B cell (primary cell): Measurements from ENCODE around the gene GET4. TPM values are rescaled to one million over a fixed set of nuclear protein-coding genes. Genes with fewer than 3 reads are reported as not detected.

Experiments
- ATAC-seq: fragments of 200-7000 bp; cut with Tn5 transposase; one replicate; pipeline ENCODE4 v1.10.0; 2021; ENCODE audit warnings: low read depth, mild to moderate bottlenecking, moderate number of reproducible peaks, moderate library complexity
- CTCF ChIA-PET: fragments of 350-600 bp; sonication (Branson Sonifier 250); formaldehyde crosslinking; loops from one replicate; lab custom pipeline; 2021; ENCODE audit warnings: antibody characterized with exemption, inconsistent platforms; lab: Charles Lee
- POLR2A ChIA-PET: fragments of 350-600 bp; sonication (Branson Sonifier 250); formaldehyde crosslinking; loops from one replicate; lab custom pipeline; 2021; ENCODE audit warnings: antibody characterized with exemption; lab: Charles Lee
- DNase-seq: peaks from one replicate; pipeline ENCODE4 v3.0.0; 2013
- H2AFZ ChIP-seq: 2 replicates; pipeline ENCODE4 v1.6.1; 2012; ENCODE audit warnings: mild to moderate bottlenecking, low read depth, low read length; ENCODE audit not compliant: insufficient read depth, poor library complexity, severe bottlenecking
- H3K27ac ChIP-seq, 2 donors: 1 replicate in 1 of 2; 2 replicates in 1 of 2; pipeline ENCODE4 v1.5.1; 2012 to 2013; ENCODE audit warnings: low read length in 2 of 2, mild to moderate bottlenecking in 2 of 2, moderate library complexity in 1 of 2
- H3K27me3 ChIP-seq, 4 experiments: fragments of 200-600 bp in 1 of 4; sonication (generic) in 1 of 4; replicated peaks in 1 of 4; 1 replicate in 2 of 4; 2 replicates in 2 of 4; pipeline versions ENCODE4 v1.6.1 to v1.7.0; 2013 to 2016; ENCODE audit warnings: low read length in 3 of 4, mild to moderate bottlenecking in 2 of 4, mixed read lengths in 1 of 4, moderate library complexity in 1 of 4; ENCODE audit not compliant: insufficient read depth in 4 of 4, control insufficient read depth in 3 of 4; ENCODE audit errors: control extremely low read depth in 1 of 4
- H3K36me3 ChIP-seq, 2 experiments: replicated peaks in 1 of 2; 1 replicate in 1 of 2; 2 replicates in 1 of 2; pipeline versions ENCODE4 v1.6.1 to v1.7.1; 2013; ENCODE audit warnings: low read length in 1 of 2; ENCODE audit not compliant: insufficient read depth in 2 of 2, control insufficient read depth in 1 of 2; ENCODE audit errors: control extremely low read depth in 1 of 2, extremely low read depth in 1 of 2
- H3K4me1 ChIP-seq, 2 donors: fragments of 200-600 bp in 1 of 2; sonication (generic) in 1 of 2; 1 replicate in 1 of 2; 2 replicates in 1 of 2; pipeline versions ENCODE4 v1.5.1 to v1.6.1; 2013 to 2017; ENCODE audit warnings: low read length in 2 of 2; ENCODE audit not compliant: control insufficient read depth in 2 of 2, insufficient read depth in 2 of 2
- H3K4me2 ChIP-seq: replicated peaks from 2 replicates; pipeline ENCODE3; 2012; ENCODE audit warnings: mild to moderate bottlenecking, low read depth, low read length; ENCODE audit not compliant: poor library complexity, severe bottlenecking
- H3K4me3 ChIP-seq, 5 experiments: fragments of 200-600 bp in 1 of 5; sonication (generic) in 1 of 5; 1 replicate in 3 of 5; 2 replicates in 2 of 5; pipeline versions ENCODE4 v1.5.1 to v1.7.0; 2011 to 2016; ENCODE audit warnings: low read length in 4 of 5, mild to moderate bottlenecking in 4 of 5, low read depth in 2 of 5, control low read depth in 1 of 5, moderate library complexity in 1 of 5; ENCODE audit not compliant: insufficient read depth in 1 of 5; ENCODE audit errors: control extremely low read depth in 1 of 5, extremely low read depth in 1 of 5
- H3K79me2 ChIP-seq: fragments of 200-600 bp; sonication (generic); one replicate; pipeline ENCODE4 v1.6.0; 2016; ENCODE audit warnings: low read length; ENCODE audit not compliant: control insufficient read depth, insufficient read depth
- H3K9ac ChIP-seq: fragments of 200-600 bp; sonication (generic); 2 replicates; pipeline ENCODE4 v1.6.1; 2017; ENCODE audit warnings: mild to moderate bottlenecking, low read length, moderate library complexity
- H3K9me3 ChIP-seq, 3 donors: one replicate each; pipeline versions ENCODE4 v1.6.1 to v1.7.1; 2013; ENCODE audit warnings: low read length in 2 of 3; ENCODE audit not compliant: control insufficient read depth in 2 of 3, insufficient read depth in 1 of 3; ENCODE audit errors: control extremely low read depth in 1 of 3
- H4K20me1 ChIP-seq: 2 replicates; pipeline ENCODE4 v1.6.0; 2012; ENCODE audit warnings: mild to moderate bottlenecking, low read length; ENCODE audit not compliant: insufficient read depth, control insufficient read depth, poor library complexity, severe bottlenecking
- H3K27ac Mint-ChIP-seq: one replicate; pipeline ENCODE4 v1.8.0; 2021; ENCODE audit warnings: mixed read lengths
- H3K27me3 Mint-ChIP-seq: one replicate; pipeline ENCODE4 v1.8.0; 2021; ENCODE audit warnings: mixed read lengths
- H3K4me1 Mint-ChIP-seq: one replicate; pipeline ENCODE4 v1.8.0; 2021; ENCODE audit warnings: mixed read lengths
- H3K4me3 Mint-ChIP-seq: one replicate; pipeline ENCODE4 v1.8.0; 2021; ENCODE audit warnings: mixed read lengths
- H3K9me3 Mint-ChIP-seq: one replicate; pipeline ENCODE4 v1.8.0; 2022; ENCODE audit warnings: mixed read lengths; ENCODE audit not compliant: insufficient read depth
- CTCF ChIP-seq: fragments of 200-600 bp; IDR thresholded peaks from one replicate; pipeline ENCODE4 v1.8.0; 2022; ENCODE audit warnings: antibody characterized with exemption, mild to moderate bottlenecking
- EZH2 ChIP-seq: IDR thresholded peaks from 2 replicates; pipeline ENCODE4 v1.6.1; 2012; ENCODE audit warnings: borderline replicate concordance, low read depth, mild to moderate bottlenecking, moderate library complexity, low read length; ENCODE audit not compliant: insufficient read depth, poor library complexity, severe bottlenecking
- WGBS: methylation state at CpG from one replicate; pipeline ENCODE4 v1.1.5; 2013; ENCODE audit warnings: missing lambda C conversion rate; ENCODE audit not compliant: insufficient coverage; 5-methylcytosine and 5-hydroxymethylcytosine counted together
- intact Hi-C: fragments of 100-400 bp; cut with micrococcal nuclease; formaldehyde crosslinking; loops from one replicate; pipeline ENCODE4 v1.10.0; 2022
- polyA plus RNA-seq: library from polyadenylated mRNA; depleted of rRNA; stranded (reverse); fragments of >200 nt; gene quantifications from 2 replicates; pipeline ENCODE4 v1.2.3, GENCODE V29; 2012
- total RNA-seq, 2 donors: library from RNA; stranded (reverse); fragments of 120-200 nt in 1 of 2; gene quantifications; 1 replicate in 1 of 2; 2 replicates in 1 of 2; pipeline versions ENCODE4 v1.2.3 to v1.2.4, GENCODE V29; 2013 to 2022

The GET4 gene
- total and polyA plus RNA-seq, 2 donors (not counting 1 experiment from before 2014, with no cell fraction given), result 53.5 to 65.5 TPM

- no peaks in the 10 kb centered on the region for H3K36me3 ChIP-seq
- H3K4me3 Mint-ChIP-seq, result no peak overlapping the region
- DNase-seq (no peak), ATAC-seq (no peak)
- H2AFZ ChIP-seq, result no peak overlapping the region
- peaks cover 0 to 16% of the 10 kb centered on the region in 2 donors for H3K4me1 ChIP-seq
- H3K79me2 ChIP-seq, result no peaks in the 10 kb centered on the region
- CTCF ChIA-PET, result interaction anchor here (1.1 kb wide), 1 partner anchor 9 kb away, joined by 3 read pairs; the partner anchor contains the start of gene ADAP1
- 92% methylated on average over 29 of the region's 30 CpGs for WGBS
- H3K9ac ChIP-seq, result no peak overlapping the region
- peaks cover 0 to 2% (median 0%) of the 10 kb centered on the region in 3 donors for H3K9me3 ChIP-seq
- H3K27me3 ChIP-seq, result no peaks in the 10 kb centered on the region
- H3K4me1 Mint-ChIP-seq, result peaks cover 15% of the 10 kb centered on the region
- intact Hi-C loops, result no loop called here
- no peaks in the 10 kb centered on the region for H4K20me1 ChIP-seq
- no peak overlapping the region for H3K4me2 ChIP-seq
- POLR2A ChIA-PET, result no interaction called here
- H3K27ac Mint-ChIP-seq, result no peak overlapping the region
- TF ChIP-seq CTCF (no peak), EZH2 (no peak)
- peaks cover 2% of the 10 kb centered on the region for H3K9me3 Mint-ChIP-seq
- H3K27ac ChIP-seq, result no peak overlapping the region
- H3K27me3 Mint-ChIP-seq, result peaks cover 5% of the 10 kb centered on the region
- H3K4me3 ChIP-seq, result no peak overlapping the region
Observed at GRCh38 chr7:945556-946255, 69.4 kb downstream of the GET4 start.

Other genes with a start within 250 kb of the GET4 start
- gene DNAAF5, start 149.9 kb upstream of the GET4 start, total RNA-seq, result 21.4 and 25.8 TPM in 2 replicates
- 13.1 and 18.0 TPM in 2 replicates for gene DNAAF5, start 149.9 kb upstream of the GET4 start, polyA plus RNA-seq
- 8.0 and 8.6 TPM in 2 replicates for gene PRKAR1B, start 149.3 kb upstream of the GET4 start, total RNA-seq
- gene PRKAR1B, start 149.3 kb upstream of the GET4 start, polyA plus RNA-seq, result 4.5 and 4.9 TPM in 2 replicates
- 187 and 198 TPM in 2 replicates for gene SUN1, start 44.1 kb upstream of the GET4 start, total RNA-seq
- gene SUN1, start 44.1 kb upstream of the GET4 start, polyA plus RNA-seq, result 254 and 366 TPM in 2 replicates
- 12.9 and 15.6 TPM in 2 replicates for gene ADAP1, start 78.1 kb downstream of the GET4 start, total RNA-seq
- gene ADAP1, start 78.1 kb downstream of the GET4 start, polyA plus RNA-seq, result 9.1 and 10.8 TPM in 2 replicates
- gene COX19, start 99.0 kb downstream of the GET4 start, total RNA-seq, result 38.3 and 44.6 TPM in 2 replicates
- gene COX19, start 99.0 kb downstream of the GET4 start, polyA plus RNA-seq, result 14.7 and 18.9 TPM in 2 replicates
- not detected in 2 replicates for gene CYP2W1, start 106.6 kb downstream of the GET4 start, total RNA-seq
- gene CYP2W1, start 106.6 kb downstream of the GET4 start, polyA plus RNA-seq, result not detected in 2 replicates
- gene GPR146, start 168.0 kb downstream of the GET4 start, total RNA-seq, result 44.6 and 45.4 TPM in 2 replicates
- gene GPR146, start 168.0 kb downstream of the GET4 start, polyA plus RNA-seq, result 4.2 and 16.7 TPM in 2 replicates
- 20.7 and 21.3 TPM in 2 replicates for gene GPER1, start 211.6 kb downstream of the GET4 start, total RNA-seq
- gene GPER1, start 211.6 kb downstream of the GET4 start, polyA plus RNA-seq, result 2.7 and 3.2 TPM in 2 replicates